T-helper 22 cell (primary cell): ENCODE results near the gene COMT.
"Not testable (repeated sequence)": the region's sequence is repeated elsewhere in the genome, so short reads cannot be mapped to it uniquely, and the experiment has no call there.

ENCODE experiments used
- DNase-seq: peaks from one replicate; pipeline ENCODE4 v3.0.0-alpha.2; 2020; ENCODE audit warnings: low read depth

Gene COMT

DNA sequence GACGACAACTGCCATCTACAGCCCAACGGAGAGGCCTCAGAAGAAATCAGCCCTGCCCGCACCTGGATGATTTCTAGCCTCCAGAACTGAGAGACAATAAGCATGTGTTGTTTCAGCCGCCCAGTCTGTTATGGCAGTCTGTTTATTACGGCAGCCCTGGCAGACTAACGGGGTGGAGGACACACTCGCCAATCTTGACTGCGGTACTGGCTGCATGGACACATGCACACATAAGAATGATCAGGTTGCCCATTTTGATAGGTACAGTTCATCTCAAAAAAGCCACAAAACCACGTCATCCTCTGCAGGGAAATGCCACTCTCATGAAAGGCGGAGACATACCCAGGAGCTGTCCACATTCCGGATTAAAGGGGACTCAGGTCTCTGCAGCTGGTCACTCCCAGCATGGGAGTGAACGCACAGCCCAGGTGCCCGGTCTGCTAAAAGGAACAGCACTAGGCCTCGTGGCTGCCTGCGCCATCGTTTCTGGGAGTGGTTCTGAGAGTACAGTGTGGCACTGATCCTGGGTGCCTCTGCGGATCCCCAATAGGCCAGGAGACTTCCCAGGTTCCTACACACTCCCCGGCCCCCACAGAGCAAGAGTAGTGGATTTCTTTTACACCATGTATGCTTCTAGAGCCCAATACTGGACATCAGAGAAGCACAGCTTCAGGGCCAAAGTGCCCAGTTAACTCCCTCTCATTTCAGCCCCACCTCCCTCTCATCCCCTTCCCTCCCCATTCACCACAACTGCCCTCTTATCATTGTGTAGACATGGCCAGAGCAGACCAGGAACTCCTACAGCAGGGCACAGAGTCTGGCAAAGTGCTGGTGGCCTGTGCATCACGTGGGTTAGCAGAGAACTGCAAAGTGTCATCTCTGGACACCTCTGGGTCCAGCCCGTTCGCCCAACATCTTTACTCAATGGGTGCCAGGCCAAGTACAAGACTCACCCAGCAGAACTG, 11.7 kb upstream of the COMT start:
- DNase-seq: no peak

DNA sequence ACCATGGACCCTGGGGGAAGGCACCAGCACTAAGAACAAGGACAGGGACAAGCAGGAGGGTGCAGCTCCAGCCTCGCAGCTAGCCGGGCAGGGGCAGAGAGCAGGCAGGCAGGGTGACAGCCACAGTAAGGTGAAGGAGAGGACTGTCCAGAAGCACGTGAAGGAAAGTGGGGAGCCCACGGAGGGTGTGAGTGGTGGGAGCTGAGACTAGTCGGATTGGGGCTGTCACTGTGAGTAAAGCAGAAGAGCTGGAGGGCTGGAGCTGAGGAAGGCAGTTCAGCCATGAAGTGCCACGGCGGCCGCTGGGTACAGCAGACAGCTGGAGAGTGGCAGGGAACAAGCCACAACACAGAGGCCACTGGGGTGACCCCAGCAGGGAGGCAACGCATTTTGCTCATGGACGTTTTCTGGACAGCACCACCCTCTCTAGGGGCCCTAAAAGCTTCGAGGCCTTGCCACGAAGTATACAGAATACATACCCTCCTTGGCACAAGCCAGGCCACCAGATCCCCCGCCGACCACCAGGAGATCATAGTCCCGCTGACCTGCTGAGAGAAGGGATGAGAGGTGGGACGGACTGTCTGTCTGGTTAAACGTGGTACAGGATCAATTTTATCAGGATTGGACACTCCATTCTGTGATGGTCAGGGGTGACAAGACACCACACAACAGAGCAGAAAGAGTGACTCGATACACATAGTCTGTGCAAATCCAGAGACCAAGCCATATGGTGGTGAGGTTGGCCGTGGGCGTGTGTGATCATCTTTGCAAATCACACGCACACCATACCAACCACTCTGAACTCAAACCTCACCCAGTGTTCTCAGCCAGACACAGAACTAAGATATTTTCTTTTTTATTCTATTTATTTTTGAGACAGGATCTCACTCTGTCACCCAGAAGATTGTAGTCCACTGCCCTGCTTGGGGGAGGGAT, 10.8 kb upstream of the COMT start:
- no peak for DNase-seq

DNA sequence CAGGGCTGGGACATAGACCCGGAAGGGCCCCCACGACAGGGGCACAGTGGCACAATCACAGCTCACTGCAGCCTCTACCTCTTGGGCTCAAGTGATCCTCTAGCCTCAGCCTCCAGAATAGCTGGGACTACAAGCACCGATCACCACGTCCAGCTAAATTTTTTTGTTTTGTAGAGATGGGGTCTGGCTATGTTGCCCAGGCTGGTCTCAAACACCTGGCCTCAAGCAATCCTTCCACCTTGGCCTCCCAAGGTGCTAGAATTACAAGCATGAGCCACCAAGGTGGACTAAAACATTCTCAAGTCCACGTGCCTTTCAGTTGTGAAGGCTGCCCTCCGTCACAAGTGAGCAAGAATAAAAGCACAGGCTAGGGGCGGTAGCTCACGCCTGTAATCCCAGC, 10.1 kb upstream of the COMT start:
- no peak for DNase-seq

DNA sequence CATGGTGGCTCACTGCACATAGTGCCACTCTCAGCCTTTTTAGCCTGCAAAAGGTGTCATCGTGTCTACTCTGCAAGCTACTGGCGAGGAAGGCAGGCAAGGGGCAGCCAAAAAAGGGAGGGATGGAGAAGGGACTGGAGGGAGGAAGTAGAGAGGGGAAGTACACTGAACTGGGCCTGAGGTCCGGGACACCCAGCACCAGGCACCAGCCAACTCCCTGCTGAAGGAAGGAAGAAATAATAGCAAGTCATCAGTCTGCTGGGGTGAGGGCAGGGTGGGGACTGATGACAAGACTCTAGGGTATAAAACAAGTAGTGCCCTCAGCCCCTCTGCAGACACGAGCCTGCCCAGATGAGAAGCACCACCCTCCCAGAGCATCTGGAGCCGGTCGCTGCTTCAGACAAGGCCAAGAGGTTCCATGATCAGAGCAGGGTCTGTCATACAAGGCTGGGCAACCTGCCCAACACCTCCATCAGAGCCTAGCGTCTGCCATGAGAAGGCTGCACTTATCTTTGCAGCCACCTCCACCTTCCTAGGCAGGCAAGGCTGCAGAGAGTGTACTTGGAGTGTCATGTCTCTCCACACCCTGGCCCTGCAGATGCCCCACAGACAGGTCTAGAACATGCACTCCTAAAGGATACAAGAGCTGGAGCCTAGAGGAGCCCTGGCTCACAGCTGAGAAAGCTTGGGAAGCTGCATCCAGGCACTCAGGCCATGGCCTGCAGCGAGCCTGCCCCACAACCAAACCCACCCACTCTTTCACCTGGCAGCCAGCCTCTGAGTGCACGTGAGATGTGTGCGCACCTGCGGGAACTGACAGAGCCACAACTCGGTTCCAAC, 9.0 kb upstream of the COMT start:
- DNase-seq: no peak

DNA sequence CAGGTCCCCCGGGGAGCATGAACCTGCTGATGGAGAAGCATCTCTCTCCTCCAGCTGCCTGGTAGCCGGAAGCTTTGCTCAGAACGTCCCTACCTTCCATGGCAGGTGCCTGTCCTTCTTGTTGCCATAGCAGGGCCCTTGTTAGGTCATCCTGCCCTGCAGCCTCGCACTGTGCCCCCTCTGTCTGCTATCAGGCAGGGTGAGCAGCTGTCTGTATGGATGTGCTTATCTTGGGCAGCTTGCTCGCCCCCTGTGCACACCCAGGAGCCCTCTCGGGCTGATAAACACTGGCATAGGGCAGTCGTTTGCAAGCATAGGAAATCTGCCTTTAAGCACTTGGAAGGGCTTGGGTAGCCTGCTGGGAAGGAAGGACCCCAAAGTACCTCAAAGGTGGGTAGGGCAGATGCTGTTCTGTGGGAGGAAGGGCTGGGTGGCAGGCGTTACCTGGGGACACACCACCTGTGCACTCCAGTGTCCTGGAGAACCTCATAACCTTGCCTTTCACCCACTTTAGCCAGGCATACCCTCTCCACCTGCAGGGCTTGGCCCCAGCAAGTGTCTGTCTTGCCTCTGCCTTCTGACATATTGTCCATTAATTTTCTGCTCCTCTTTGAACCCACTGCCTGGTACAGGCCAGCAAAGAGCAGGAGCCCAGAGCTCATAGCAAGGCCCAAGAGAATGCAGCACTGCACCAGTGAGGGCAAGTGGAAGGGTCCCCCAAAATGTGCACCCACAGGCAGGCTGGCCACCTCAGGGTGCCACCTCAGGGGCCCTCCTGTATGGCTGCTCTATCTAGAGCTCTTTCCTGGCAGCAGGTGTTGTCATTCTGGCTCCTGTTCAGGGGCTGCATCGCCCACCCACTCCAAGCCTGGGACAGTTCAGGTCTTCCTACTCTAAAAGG, 8.0 kb upstream of the COMT start:
- no peak for DNase-seq

DNA sequence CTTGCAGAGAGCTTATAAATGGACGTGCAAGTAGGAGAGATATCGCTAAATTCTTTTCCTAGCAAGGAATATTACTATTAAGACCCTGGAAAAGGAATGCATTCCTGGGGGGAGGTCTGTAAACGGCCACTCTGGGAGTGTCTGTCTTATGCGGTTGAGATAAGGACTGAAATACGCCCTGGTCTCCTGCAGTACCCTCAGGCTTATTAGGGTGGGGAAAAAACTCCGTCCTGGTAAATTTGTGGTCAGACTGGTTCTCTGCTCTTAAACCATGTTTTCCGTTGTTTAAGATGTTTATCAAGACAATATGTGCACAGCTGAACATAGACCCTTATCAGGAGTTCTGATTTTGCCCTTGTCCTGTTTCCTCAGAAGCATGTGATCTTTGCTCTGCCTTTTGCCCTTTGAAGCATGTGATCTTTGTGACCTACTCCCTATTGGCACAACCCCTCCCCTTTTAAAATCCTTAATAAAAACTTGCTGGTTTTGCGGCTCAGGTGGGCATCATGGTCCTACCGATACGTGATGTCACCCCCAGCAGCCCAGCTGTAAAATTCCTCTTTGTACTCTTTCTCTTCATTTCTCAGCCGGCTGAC, 6.4 kb upstream of the COMT start:
- DNase-seq: not testable (repeated sequence)

DNA sequence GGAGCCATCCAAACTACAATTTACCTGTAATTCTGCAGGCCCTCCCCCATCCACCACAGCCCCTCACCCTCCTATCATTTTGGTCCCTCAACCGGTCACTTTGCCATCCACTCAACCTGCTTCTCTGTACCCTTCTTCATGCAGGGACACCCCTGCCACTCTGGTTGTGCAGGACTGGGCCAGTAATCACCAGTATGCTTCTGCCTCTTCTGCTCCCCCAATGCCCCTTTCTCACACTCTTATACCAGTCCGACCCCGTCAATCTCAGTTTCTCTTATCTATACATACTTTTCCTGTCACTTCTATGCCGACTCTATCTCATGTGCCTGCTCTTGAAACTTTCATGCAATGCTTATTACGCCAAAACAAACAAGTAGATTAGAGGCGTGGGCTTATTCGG, 5.1 kb upstream of the COMT start:
- no peak for DNase-seq

DNA sequence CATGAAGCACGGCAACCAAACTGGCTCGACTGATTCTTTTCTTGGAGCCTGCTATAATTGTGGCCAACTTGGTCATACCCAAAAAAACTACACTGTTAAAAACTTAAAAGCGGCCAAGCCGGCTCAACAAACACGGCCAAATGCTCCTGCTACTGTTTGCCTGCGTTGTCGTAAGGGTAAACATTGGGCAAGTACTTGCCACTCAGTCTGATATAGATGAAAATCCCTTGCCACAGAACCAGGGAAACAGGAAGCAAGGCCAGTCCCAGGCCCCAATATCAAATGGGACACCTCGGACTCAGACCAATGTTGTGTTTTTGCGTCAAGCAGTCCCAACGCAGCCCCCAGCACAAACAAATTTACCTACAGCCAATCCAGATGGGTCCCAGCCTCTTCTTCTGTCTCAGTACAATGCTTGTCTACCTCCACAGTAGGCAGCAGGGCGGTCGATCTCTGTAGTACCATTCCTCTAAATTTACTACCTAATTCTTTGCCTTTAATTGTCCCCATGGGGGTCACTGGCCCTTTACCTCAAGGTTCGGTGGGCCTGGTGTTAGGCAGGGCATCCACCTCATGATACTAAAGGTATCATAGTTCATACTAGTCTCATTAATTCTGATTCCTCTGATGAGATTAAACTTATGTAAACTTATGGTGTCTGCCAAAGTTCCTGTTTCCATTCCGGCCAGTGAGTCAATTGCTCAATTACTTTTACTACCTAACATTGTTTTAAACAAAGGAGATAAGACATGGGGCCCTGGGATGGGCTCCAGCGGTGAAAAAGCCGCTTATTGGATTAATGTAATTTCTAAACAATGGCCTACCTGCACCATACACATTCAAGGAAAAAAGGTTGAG, 3.7 kb upstream of the COMT start:
- DNase-seq: no peak

DNA sequence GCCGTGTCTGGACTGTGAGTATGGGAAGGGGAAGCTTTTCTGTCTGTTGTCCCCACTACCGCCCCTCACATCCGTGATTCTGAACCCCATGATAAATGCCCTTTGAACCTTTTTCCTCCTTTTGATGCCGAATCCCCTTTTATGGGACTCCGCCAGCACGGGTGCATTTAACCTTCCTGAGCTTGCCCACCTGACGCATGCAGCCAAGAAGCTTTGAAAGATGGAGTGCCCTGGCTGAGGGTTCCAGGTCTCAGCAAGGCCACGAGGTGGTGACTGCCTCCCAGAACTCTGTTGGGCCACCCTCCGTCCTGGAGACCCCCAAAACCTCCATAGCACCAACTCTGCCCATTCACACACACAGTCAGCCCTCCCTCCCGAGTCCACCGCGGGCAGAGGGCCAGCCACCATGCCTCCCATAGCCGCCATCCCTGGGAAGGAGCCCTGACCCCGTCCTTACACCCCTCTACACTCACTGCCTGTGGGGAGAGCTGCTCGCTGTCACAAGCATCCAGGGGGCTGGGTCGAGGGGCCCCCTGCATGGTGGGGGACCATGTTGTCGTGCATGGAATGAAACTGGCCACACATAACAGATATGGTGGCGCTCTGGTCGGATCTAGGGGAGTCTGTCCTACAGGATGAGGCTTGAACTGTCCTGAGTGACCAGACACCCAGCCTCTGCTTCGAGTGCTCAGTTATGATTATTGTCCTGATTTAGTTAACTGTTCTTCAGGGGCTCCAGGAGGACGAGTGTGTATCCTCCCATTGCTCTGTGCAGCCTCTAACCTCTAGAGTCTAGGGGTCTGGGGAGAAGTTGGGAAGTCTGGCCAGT, 822 bp upstream of the COMT start:
- no peak for DNase-seq

DNA sequence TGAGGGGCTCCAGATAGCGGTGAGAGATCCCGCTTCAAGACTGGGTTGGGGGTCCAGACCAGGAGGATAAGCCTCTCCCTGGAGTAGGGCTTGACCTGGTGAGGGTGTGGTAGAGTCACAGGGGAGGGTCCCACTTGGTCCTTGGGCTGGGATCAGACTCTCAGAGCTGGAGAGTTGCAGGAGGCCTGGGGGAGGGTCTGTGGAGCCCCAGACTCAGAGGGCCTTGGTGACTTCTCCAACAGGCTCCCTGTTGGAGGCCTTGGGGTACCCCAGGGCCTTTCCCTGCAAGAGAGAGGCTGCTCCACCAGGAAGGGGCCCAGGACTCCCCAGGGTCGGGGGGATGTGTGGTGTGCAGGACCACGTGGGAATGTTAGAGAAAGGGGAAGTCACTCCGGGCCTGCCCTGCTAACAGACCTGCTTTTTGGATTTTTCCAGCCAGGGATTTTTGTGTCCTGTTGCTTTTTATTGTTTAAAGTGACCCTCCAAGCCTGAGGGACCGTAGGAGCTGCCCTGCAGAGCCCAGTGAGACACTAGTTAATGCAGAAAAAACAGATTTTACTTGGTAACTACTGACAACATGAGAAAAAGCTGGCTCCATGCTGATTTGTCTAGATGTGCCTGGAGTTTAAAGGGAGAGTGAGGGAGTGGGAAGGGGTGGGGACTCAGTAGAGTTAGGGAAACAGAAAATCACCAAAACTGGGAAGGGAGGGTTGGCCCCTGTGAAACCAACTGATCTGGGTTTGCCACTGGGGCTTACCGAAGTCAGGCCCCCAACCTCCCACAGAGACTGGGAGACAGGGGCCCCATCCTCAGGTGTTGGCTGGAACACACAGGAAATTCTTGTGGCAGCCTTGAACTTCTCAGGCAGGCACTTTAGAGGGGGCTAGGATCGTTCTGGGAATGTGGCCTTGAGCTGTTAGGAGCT, 847 bp downstream of the COMT start:
- DNase-seq: no peak

DNA sequence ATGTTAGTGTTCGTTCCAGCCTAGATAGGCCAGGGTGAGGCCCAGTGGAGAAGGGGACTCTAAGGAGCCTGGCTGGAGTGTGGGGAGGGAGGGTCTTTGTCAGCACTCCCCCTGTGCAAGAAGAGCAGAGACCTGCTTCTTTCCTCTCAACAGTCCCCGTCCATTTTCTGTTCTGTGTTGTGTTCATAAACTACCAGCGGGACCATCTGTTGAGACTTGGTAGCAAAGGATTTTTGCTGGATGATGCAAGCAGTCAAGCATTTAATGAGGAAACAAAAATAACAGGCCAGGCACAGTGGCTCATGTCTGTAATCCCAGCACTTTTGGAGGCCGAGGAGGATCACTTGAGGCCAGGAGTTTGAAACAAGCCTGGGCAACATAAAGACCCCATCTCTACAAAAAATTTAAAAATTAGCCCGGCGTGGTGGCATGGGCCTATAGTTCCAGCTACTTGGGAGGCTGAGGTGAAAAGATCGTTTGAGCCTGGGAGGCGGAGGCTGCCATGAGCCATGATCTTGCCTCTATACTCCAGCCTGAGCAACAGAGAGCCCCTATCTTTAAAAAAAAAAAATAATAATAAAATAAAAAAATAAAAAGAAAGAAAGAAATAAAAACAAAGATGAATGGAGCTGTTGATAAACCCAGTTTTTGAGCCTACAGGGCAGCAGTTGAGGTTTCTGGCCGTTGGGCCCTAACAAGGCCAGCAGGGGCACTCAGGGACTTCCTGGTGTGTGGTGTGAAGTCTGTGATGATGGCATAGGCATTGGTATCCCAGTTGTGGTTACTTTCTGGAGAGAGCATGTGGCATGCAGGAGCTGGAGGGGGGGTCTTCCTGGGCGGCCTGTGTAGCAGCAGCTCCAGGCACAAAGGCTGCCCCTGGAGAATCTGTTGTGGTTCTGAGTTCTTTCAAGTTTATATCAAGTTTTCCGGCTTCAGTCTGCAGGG, 1.8 kb downstream of the COMT start:
- no peak for DNase-seq

DNA sequence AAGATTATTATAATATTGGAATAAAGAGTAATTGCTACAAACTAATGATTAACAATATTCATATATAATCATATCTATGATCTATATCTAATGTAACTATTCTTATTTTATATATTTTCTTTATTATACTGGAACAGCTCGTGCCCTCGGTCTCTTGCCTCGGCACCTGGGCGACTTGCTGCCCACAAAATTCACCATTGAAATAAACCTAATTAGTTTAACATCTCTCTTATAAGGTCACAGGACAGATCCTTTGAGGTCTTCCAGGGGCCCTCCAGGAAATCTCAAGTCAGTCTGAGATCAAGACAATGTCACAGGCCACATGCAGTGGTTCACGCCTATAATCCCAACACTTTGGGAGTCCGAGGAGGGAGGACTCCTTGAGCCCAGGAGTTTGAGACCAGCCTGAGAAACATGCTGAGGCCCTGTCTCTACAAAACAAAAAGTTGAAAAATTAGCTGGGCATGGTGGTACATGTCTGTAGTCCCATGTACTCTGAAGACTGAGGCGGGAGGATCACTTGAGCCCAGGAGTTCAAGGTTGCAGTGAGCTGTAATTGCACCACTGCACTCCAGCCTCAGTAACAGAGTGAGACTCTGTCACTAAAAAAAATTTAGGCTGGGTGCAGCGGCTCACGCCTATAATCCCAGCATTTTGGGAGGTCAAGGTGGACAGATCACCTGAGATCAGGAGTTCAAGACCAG, 6.6 kb downstream of the COMT start:
- no peak for DNase-seq

DNA sequence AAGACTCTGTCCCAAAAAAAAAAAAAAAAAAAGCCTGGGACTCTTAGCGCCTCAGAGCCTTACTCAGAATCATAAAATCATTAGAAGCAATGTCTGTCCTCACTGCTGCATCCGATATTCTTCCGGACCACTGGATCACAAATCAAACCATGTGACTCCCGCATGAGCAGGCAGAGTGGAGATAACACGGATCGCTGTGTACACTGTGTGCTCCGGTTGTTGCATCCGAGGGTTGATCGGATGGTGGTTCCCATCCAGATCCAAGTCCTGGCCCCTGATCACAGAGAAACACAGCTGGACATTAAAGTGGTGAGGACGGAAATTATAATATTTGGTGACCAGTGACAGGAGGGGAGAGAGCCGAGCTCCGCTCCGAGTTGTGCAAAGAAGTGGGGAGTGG, 9.8 kb downstream of the COMT start:
- no peak for DNase-seq

DNA sequence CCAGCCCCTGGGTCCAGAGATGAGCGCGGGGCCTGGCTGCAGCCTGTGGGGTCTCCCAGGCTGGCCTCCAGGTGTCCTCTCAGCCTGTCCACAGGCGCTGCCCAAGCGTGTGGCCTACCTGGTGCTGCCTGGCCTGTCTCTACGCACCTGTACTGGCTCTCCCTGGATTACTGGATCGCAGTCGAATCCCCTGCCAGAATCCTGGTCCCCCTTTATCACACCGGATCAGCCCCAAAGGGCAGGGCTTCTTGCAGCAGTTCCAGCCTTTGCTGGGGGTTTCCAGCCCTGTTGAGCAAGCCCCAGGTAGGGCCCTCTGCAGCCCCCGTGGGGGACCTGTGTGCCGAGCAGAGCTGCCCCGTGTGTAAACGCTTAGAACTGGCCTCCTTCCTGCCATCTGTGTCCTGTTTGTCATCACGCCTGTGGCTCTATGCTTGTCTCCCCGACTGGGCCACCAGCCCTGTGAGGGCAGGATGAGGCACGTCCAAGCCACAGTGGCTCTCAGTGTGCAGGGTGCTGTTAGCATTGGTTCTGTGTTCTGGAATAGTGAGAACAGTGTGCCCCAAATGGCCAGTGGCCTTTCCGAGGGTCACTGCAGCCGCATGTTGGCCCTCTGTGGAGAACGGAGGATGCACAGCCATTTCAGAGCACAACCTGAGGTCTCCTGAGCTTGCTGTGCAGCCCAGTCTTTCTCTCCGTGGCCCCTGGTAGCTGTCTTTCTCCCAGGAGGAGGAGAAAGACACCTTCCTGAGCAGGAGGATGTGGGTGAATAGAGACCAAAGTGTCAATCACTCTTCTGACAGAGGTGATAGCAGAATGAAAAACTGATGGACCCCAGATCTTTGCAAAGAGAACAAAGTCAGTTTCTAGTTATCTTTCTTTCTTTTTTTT, 13.9 kb downstream of the COMT start:
- no peak for DNase-seq

DNA sequence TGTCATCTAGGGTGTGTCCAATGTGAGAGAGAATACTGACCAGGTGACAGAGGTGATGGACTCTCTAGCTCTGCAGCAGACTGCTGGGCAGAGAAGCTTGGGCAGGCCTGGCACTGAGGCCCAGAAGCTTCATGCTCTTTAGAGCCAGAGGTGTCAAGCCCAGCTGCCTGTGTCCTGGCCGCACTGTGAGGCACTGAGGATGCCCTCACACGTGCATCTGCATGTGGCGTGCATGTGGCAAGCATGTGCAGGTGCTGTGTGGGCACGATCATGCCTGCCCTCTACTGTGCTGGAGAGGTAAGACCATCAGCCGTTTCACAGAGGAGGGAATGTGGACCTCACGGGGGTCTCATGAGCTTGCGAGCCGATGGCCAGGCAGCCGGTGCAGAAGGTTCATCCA, 15.9 kb downstream of the COMT start:
- no peak for DNase-seq
